Skeletal muscle tissue (tissue), 4 donors: ENCODE results near the gene BARX1. TPM values are rescaled to one million over a fixed set of nuclear protein-coding genes. Genes with fewer than 3 reads are reported as not detected.

Experiments
- H3K27ac ChIP-seq: one replicate; pipeline ENCODE4 v1.7.0; 2013; ENCODE audit warnings: mild to moderate bottlenecking, low read depth, low read length, inconsistent platforms
- H3K27me3 ChIP-seq, 3 donors: one replicate each; pipeline ENCODE4 v1.7.0; 2013; ENCODE audit warnings: low read length in 3 of 3; ENCODE audit not compliant: control insufficient read depth in 3 of 3, insufficient read depth in 3 of 3
- H3K36me3 ChIP-seq, 3 donors: one replicate each; pipeline ENCODE4 v1.7.0; 2013; ENCODE audit warnings: low read length in 3 of 3; ENCODE audit not compliant: control insufficient read depth in 3 of 3, insufficient read depth in 3 of 3
- H3K4me1 ChIP-seq, 3 donors: one replicate each; pipeline ENCODE4 v1.7.0; 2013; ENCODE audit warnings: low read length in 3 of 3, mild to moderate bottlenecking in 3 of 3; ENCODE audit not compliant: control insufficient read depth in 3 of 3, insufficient read depth in 3 of 3
- H3K4me3 ChIP-seq, 3 donors: one replicate each; pipeline ENCODE4 v1.7.0; 2013; ENCODE audit warnings: low read length in 3 of 3
- H3K9ac ChIP-seq, 3 donors: one replicate each; pipeline ENCODE4 v1.7.0; 2013; ENCODE audit warnings: low read length in 3 of 3, mild to moderate bottlenecking in 3 of 3, moderate library complexity in 2 of 3, low read depth in 1 of 3
- H3K9me3 ChIP-seq, 3 donors: one replicate each; pipeline ENCODE4 v1.7.0; 2013; ENCODE audit warnings: low read length in 3 of 3; ENCODE audit not compliant: control insufficient read depth in 3 of 3
- total RNA-seq: library from RNA; depleted of rRNA; stranded (reverse); fragments of >200 nt; gene quantifications from one replicate; pipeline ENCODE4 v1.2.3, GENCODE V29; 2014
- donor health status: Osteomylitis.

The BARX1 gene
- total RNA-seq, 1 donor from 2014 or later: not detected

DNA sequence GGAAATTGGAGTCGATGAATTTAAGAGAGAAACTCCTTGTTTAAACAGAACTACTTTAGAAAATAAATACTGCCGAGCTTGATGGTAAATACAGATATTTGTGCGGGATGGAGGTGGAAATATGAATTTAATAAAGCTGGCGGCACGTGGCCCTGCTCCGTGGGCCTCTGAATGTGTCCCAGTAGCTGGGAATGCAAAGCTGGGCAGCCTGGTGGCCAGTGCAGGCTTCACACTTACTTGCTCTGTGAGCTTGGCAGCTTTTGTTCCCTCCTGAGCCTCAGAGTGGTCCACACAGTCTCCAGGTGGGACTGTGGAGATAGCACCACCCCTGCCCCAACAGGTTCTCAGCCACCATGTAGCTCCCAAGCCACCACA, 45.9 kb downstream of the BARX1 start:
- peaks cover 7 to 30% (median 19%) of the 10 kb centered on the region in 3 donors for H3K27me3 ChIP-seq
- H3K9me3 ChIP-seq: peaks cover 0 to 2% (median 0%) of the 10 kb centered on the region in 3 donors
- H3K4me3 ChIP-seq: no peak overlapping the region
- no peak overlapping the region for H3K9ac ChIP-seq
- no peaks in the 10 kb centered on the region for H3K36me3 ChIP-seq
- H3K27ac ChIP-seq: no peak overlapping the region
- H3K4me1 ChIP-seq: peaks cover 0 to 3% (median 0%) of the 10 kb centered on the region in 3 donors

GRCh38 chr9:93908591-93909241, 46.4 kb downstream of the BARX1 start:
- Histone ChIP-seq H3K9ac (no peak overlapping the region), H3K4me1 (peaks cover 0 to 3% (median 0%) of the 10 kb centered on the region in 3 donors), H3K4me3 (no peak overlapping the region), H3K9me3 (peaks cover 0 to 2% (median 0%) of the 10 kb centered on the region in 3 donors), H3K36me3 (no peaks in the 10 kb centered on the region), H3K27me3 (peaks cover 7 to 30% (median 23%) of the 10 kb centered on the region in 3 donors), H3K27ac (no peak overlapping the region)

- Histone ChIP-seq H3K27me3 (peaks cover 7 to 29% (median 23%) of the 10 kb centered on the region in 3 donors), H3K9me3 (peaks cover 0 to 2% (median 0%) of the 10 kb centered on the region in 3 donors), H3K27ac (no peak overlapping the region)
Observed at GRCh38 chr9:93907551-93908199, 47.5 kb downstream of the BARX1 start.

DNA sequence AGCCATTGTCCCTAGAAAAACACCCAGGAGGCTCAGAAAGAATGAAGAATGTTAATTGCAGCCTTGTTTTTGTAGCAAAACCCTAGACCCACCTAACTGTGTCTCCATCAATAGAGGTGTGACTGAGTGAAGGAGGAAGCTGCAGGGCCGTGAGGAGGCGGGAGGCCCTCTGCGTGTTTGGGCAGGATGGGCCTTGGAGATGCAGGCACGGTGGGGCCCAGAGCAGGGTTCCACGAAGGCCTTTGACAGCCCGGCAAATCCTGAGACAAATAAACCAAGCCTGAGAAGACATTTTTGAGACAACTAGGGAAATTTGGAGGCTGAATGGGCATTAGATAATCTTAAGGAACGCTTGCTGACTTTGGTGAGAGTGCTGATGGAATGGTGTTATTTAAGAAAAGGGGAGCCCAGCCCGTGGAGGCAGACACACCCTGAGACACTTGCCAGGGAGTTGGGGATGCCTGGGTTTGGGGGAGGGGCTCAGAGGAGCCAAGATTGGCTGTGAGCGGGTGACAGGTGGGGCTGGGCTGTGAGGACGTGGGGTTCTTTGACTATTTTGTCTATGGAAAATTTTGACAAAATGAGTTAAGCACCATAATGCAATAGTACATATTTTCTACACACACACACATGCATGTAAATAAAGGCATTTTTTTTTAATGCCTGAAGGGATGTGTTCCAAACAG, 48.8 kb downstream of the BARX1 start:
- Histone ChIP-seq H3K4me1 (no peaks in the 10 kb centered on the region), H3K9ac (no peak overlapping the region), H3K9me3 (peaks cover 0 to 2% (median 0%) of the 10 kb centered on the region in 3 donors), H3K4me3 (no peak overlapping the region), H3K27me3 (peaks cover 7 to 28% (median 23%) of the 10 kb centered on the region in 3 donors), H3K27ac (no peak overlapping the region), H3K36me3 (no peaks in the 10 kb centered on the region)

More at GRCh38 chr9:93907551-93908199, 47.5 kb downstream of the BARX1 start:
- H3K9ac ChIP-seq: no peak overlapping the region
- peaks cover 0 to 3% (median 0%) of the 10 kb centered on the region in 3 donors for H3K4me1 ChIP-seq
- no peaks in the 10 kb centered on the region for H3K36me3 ChIP-seq
- no peak overlapping the region for H3K4me3 ChIP-seq

- H3K27ac ChIP-seq: no peak overlapping the region
- H3K4me3 ChIP-seq: no peak overlapping the region
- H3K27me3 ChIP-seq: peaks cover 7 to 28% (median 23%) of the 10 kb centered on the region in 3 donors
- no peak overlapping the region for H3K9ac ChIP-seq
- no peaks in the 10 kb centered on the region for H3K36me3 ChIP-seq
- H3K9me3 ChIP-seq: peaks cover 0 to 2% (median 0%) of the 10 kb centered on the region in 3 donors
- no peaks in the 10 kb centered on the region for H3K4me1 ChIP-seq
Observed at GRCh38 chr9:93905473-93906133, 49.6 kb downstream of the BARX1 start.

DNA sequence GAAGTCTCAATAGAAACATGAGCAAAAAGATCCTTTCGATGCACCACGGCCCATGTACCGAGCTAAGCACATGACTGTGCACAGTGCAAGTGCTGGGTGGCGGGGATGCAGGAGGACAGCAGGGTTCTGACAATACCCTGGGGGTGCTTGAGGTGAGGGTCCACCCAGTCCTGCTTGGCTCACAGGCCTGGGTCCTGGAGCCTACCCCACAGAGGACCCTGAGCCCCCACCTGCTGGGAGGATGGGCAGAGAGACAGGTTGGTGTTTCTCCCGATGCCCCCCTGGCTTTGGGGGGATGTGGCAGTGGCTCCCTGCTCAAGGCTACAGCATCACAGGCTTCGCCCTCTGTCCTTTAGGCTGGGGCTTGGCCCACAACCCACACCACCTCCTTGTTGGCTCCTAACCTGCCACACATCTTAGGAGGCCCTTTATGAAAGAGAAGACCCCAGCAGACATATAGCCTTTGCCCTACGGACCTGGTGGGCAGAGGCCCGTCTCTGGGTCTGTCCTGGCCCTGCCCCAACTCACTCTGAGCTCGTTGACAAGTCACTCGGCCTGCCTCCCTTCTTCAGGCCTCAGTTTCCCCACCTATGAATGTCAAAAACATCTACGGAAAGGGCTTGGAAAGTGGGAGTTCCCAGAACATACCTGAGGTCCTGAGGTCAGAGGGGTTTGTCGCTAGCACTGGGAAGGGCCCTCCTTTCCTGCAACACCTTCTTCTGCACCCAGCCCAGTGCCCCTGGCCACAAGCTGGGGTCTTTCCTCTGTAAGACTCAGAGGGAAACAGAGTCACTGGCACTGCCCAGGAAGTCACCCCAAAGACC, 50.3 kb downstream of the BARX1 start:
- H3K36me3 ChIP-seq: no peaks in the 10 kb centered on the region
- no peak overlapping the region for H3K27ac ChIP-seq
- peaks cover 5 to 26% (median 25%) of the 10 kb centered on the region in 3 donors for H3K27me3 ChIP-seq
- H3K4me3 ChIP-seq: no peak overlapping the region
- H3K9me3 ChIP-seq: peaks cover 0 to 3% (median 2%) of the 10 kb centered on the region in 3 donors
- H3K9ac ChIP-seq: no peak overlapping the region
- H3K4me1 ChIP-seq: no peaks in the 10 kb centered on the region

DNA sequence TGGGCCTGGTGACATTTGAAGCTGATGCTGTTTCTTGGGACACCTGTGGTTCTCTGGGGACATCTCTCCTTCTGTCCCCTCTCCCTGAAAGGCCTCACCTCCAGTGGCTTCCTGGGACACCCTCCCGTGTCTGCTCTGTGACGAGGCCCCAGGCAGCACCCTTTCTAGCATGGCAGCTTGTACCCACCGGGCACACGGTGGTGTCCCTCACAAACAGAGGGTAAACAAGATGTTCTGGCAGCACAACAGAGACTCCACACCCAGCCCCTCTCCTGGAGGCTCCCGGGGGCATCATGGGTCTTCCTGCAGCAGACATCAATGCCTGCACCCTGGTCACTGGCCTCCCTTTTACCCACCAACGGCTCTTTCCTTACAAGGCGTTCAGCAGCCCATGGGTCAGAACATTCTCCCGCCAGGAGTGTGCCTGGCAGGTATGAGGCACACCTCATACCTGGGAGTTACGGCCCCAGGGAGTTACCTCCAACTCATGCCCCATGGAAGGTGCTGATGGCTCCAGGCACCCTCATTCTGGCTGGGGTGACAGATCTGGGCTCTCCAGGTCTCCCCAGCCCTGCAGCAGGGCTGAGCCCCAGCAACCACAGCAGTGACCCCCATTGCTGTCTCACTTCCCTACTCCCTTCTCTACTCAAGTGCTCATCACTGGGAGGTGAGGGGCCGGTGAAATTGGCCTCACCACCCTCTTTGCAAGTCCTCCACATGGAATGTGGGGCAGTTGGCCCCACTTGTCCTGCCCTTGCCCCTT, 51.1 kb downstream of the BARX1 start:
- no peak overlapping the region for H3K9ac ChIP-seq
- no peak overlapping the region for H3K27ac ChIP-seq
- no peak overlapping the region for H3K4me3 ChIP-seq
- H3K27me3 ChIP-seq: peaks cover 5 to 20% (median 18%) of the 10 kb centered on the region in 3 donors
- H3K36me3 ChIP-seq: no peaks in the 10 kb centered on the region
- H3K4me1 ChIP-seq: no peaks in the 10 kb centered on the region
- H3K9me3 ChIP-seq: peaks cover 0 to 3% (median 2%) of the 10 kb centered on the region in 3 donors

DNA sequence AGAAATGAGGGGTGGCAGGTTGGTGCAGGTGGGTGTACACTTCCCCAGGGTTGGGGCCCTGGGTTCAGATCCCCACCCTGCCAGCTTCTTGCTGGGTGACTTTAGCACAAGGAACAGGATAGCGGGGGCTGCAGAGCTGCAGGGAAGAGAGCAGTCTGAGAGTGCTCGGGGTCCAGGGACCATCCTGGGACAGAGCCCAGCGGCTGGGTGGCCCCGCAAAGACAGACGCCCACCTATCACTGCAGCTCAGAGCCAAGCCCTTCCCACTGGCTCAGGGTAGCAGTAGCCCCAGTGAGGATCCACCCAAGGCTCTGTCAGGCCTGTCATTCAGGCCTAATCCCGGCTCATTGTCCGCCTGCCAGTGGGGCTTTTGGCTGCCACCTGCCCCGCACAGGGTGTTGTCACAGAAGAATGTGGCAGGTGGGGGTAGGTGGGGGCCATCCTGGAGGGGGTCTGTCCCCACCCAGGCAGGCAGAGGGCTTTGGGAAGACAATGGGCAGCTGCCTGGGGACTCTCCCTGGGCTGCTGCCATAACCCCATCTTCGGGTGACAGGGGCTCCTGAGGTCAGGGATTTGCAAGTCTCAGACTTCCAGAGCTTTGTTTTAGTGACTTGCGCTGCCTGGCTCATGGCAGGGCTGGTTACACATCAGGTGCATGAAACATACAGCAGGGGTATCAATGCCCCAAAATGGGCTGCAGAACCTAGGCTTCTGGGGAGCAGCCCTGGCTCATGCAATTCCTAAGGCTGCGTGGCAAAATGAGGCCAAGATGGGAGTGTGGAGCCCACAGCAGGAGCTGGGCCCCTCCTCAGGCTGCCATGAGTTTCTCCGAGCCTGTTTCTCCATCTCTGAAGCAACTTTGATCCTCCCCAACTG, 52.1 kb downstream of the BARX1 start:
- no peaks in the 10 kb centered on the region for H3K4me1 ChIP-seq
- H3K9ac ChIP-seq: no peak overlapping the region
- H3K36me3 ChIP-seq: no peaks in the 10 kb centered on the region
- H3K4me3 ChIP-seq: no peak overlapping the region
- peaks cover 0 to 3% (median 2%) of the 10 kb centered on the region in 3 donors for H3K9me3 ChIP-seq
- H3K27me3 ChIP-seq: peaks cover 0 to 11% (median 10%) of the 10 kb centered on the region in 3 donors
- H3K27ac ChIP-seq: no peak overlapping the region
